Activated T-cell treated with anti-CD3 and anti-CD28 coated beads, Interleukin-2, amount 50 U/mL, for 4 hours (primary cell): ENCODE data around the gene SNTN. TPM values are rescaled to one million over a fixed set of nuclear protein-coding genes. Genes with fewer than 3 reads are reported as not detected.
"Not testable (repeated sequence)": the region's sequence is repeated elsewhere in the genome, so short reads cannot be mapped to it uniquely, and the experiment has no call there.

Experiments
- ATAC-seq, 2 donors: fragments of 200-7000 bp; cut with Tn5 transposase; one replicate each; pipeline ENCODE4 v1.10.0; 2021
- DNase-seq: peaks from one replicate; pipeline ENCODE4 v3.0.0-alpha.2; 2020
- H3K27me3 Mint-ChIP-seq: one replicate; pipeline ENCODE4 v1.8.0; 2021; ENCODE audit warnings: low read depth, mixed read lengths
- H3K36me3 Mint-ChIP-seq: one replicate; pipeline ENCODE4 v1.8.0; 2022; ENCODE audit warnings: mixed read lengths; ENCODE audit not compliant: insufficient read depth
- H3K4me1 Mint-ChIP-seq: one replicate; pipeline ENCODE4 v1.8.0; 2021; ENCODE audit warnings: low read depth, mixed read lengths
- H3K4me3 Mint-ChIP-seq: one replicate; pipeline ENCODE4 v1.8.0; 2021; ENCODE audit warnings: mild to moderate bottlenecking, moderate library complexity, mixed read lengths
- H3K9me3 Mint-ChIP-seq: one replicate; pipeline ENCODE4 v1.8.0; 2021; ENCODE audit warnings: mixed read lengths
- total RNA-seq, 3 donors: library from RNA; stranded (reverse); gene quantifications; one replicate each; pipeline ENCODE4 v1.2.1, GENCODE V29; 2021

The SNTN gene
- not detected for total RNA-seq

GRCh38 chr3:63652066-63652725 is at the start of gene SNTN:
Gene SNTN, plus strand, starts transcription at chr3:63652675. Its CDS starts 13 bp downstream, at chr3:63652688.
- H3K4me1 Mint-ChIP-seq, result no peaks in the 10 kb centered on the region
- no peaks in the 10 kb centered on the region for H3K27me3 Mint-ChIP-seq
- DNase-seq (no peak), ATAC-seq (no peak)
- H3K4me3 Mint-ChIP-seq, result no peak within 1 kb of the TSS
- H3K9me3 Mint-ChIP-seq, result no peaks in the 10 kb centered on the region
- no peaks in the 10 kb centered on the region for H3K36me3 Mint-ChIP-seq

- Mint-ChIP-seq H3K27me3 (no peaks in the 10 kb centered on the region), H3K4me1 (no peaks in the 10 kb centered on the region), H3K9me3 (no peaks in the 10 kb centered on the region), H3K36me3 (no peaks in the 10 kb centered on the region), H3K4me3 (no peak overlapping the region)
- ATAC-seq (no peak), DNase-seq (no peak)
Measured at GRCh38 chr3:63607716-63608115, 44.8 kb upstream of the SNTN start.

DNA sequence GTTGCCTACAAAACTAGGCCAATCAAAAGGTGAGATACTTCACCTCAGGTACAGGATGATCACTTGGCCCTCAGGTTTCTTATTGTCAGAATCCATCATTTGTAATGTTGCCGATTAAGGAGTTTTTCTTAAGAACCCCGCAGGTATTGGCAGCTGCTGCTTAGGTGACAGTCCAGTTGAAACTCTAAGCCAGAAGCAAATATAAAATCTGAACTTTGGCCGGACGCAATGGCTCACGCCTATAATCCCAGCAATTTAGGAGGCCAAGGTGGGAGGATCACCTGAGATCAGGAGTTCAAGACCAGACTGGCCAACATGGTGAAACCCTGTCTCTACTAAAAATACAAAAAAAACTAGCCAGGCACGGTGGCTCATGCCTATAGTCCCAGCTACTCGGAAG is 43.1 kb upstream of the SNTN start:
- Mint-ChIP-seq H3K27me3 (no peaks in the 10 kb centered on the region), H3K4me1 (no peaks in the 10 kb centered on the region), H3K9me3 (no peaks in the 10 kb centered on the region), H3K4me3 (no peak overlapping the region), H3K36me3 (no peaks in the 10 kb centered on the region)
- no peak for ATAC-seq
- no peak for DNase-seq

DNA sequence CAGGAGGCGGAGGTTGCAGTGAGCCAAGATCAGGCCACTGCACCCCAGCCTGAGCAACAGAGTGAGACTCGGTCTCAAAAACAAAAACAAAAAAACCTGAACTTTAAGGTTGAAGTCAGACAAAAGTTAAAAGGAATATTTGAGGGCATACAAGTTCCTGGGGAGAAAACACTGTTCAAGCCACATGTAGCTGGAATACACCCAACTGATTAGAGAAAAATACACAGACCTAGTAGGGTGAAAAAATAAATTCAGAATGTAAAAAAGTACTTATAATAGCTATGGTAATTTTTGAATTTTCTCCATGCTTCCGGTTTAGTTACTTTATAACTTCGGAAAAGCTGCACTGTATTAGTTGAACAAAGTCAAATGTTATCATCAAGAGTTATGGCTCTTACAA is 42.6 kb upstream of the SNTN start:
- DNase-seq (no peak), ATAC-seq (no peak)
- no peaks in the 10 kb centered on the region for H3K9me3 Mint-ChIP-seq
- no peaks in the 10 kb centered on the region for H3K27me3 Mint-ChIP-seq
- H3K36me3 Mint-ChIP-seq, result no peaks in the 10 kb centered on the region
- no peaks in the 10 kb centered on the region for H3K4me1 Mint-ChIP-seq
- no peak overlapping the region for H3K4me3 Mint-ChIP-seq

GRCh38 chr3:63611382-63611781 is 41.1 kb upstream of the SNTN start:
- H3K36me3 Mint-ChIP-seq, result no peaks in the 10 kb centered on the region
- no peaks in the 10 kb centered on the region for H3K9me3 Mint-ChIP-seq
- no peak overlapping the region for H3K4me3 Mint-ChIP-seq
- DNase-seq (no peak), ATAC-seq (no peak)
- no peaks in the 10 kb centered on the region for H3K4me1 Mint-ChIP-seq
- H3K27me3 Mint-ChIP-seq, result no peaks in the 10 kb centered on the region

DNA sequence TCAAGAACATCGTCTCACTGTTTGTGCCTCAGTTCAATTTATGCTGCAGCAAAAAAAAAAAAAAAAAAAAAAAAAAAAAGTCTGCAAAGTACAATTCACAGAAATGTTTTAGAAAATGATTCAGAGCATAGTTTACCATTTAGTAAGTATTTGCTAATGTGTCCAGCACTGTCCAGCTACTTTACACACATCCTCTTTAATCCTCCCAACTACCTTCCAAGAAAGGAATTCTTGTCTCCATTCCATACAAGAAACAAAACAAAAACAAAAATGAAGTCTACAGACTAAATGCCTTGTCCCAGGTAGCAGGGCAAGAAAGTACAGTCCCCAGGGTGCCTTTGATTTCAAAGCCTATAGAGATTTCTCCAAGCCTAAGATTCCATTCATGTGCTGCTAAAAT is 38.9 kb upstream of the SNTN start:
- no peaks in the 10 kb centered on the region for H3K36me3 Mint-ChIP-seq
- H3K4me3 Mint-ChIP-seq, result no peak overlapping the region
- no peaks in the 10 kb centered on the region for H3K4me1 Mint-ChIP-seq
- no peak for ATAC-seq
- no peaks in the 10 kb centered on the region for H3K9me3 Mint-ChIP-seq
- no peaks in the 10 kb centered on the region for H3K27me3 Mint-ChIP-seq
- no peak for DNase-seq

GRCh38 chr3:63617391-63617790 is 35.1 kb upstream of the SNTN start:
- Mint-ChIP-seq H3K27me3 (no peaks in the 10 kb centered on the region), H3K4me3 (no peak overlapping the region)
- no peak for ATAC-seq

GRCh38 chr3:63624941-63625560 is 27.4 kb upstream of the SNTN start:
- ATAC-seq, result no peak
- Mint-ChIP-seq H3K36me3 (no peaks in the 10 kb centered on the region), H3K4me3 (no peak overlapping the region), H3K27me3 (no peaks in the 10 kb centered on the region), H3K4me1 (no peaks in the 10 kb centered on the region), H3K9me3 (no peaks in the 10 kb centered on the region)
- DNase-seq, result no peak

More at GRCh38 chr3:63617391-63617790, 35.1 kb upstream of the SNTN start:
- DNase-seq, result no peak
- Mint-ChIP-seq H3K9me3 (peaks cover 3% of the 10 kb centered on the region), H3K36me3 (no peaks in the 10 kb centered on the region), H3K4me1 (no peaks in the 10 kb centered on the region)

DNA sequence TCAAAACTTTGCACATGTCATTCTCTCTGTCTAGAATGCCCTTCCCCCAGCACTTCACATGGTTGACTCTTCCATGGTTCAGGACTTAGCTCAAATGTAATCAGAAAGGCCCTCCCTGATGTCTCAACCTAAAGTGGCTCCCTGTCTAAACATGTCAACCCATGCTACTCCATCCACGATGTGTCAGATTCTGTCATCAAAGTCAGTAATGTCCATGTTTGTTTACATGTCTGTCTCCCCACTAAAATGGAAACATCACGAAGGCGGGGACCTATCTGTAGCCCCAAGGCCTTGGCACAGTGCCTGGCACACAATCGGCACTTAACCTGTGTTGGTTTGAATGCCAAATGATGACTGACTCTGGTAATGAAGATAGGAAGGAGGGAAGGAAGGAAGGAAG is 20.8 kb upstream of the SNTN start:
- DNase-seq (no peak), ATAC-seq (no peak)
- no peaks in the 10 kb centered on the region for H3K4me1 Mint-ChIP-seq
- no peaks in the 10 kb centered on the region for H3K36me3 Mint-ChIP-seq
- H3K4me3 Mint-ChIP-seq, result no peak overlapping the region
- H3K9me3 Mint-ChIP-seq, result no peaks in the 10 kb centered on the region
- no peaks in the 10 kb centered on the region for H3K27me3 Mint-ChIP-seq

GRCh38 chr3:63635186-63635585 is 17.3 kb upstream of the SNTN start:
- Mint-ChIP-seq H3K4me1 (no peaks in the 10 kb centered on the region), H3K4me3 (no peak overlapping the region), H3K9me3 (peaks cover 6% of the 10 kb centered on the region), H3K27me3 (no peaks in the 10 kb centered on the region), H3K36me3 (no peaks in the 10 kb centered on the region)
- DNase-seq (no peak), ATAC-seq (no peak)

- no peak overlapping the region for H3K4me3 Mint-ChIP-seq
- no peak for DNase-seq
- H3K27me3 Mint-ChIP-seq, result peaks cover 4% of the 10 kb centered on the region
Measured at GRCh38 chr3:63639806-63640205, 12.7 kb upstream of the SNTN start.

GRCh38 chr3:63642488-63642887 is 10.0 kb upstream of the SNTN start:
- Mint-ChIP-seq H3K4me3 (no peak overlapping the region), H3K9me3 (peaks cover 13% of the 10 kb centered on the region), H3K27me3 (peaks cover 7% of the 10 kb centered on the region), H3K4me1 (no peaks in the 10 kb centered on the region), H3K36me3 (no peaks in the 10 kb centered on the region)
- DNase-seq (no peak), ATAC-seq (no peak)

More at GRCh38 chr3:63639806-63640205, 12.7 kb upstream of the SNTN start:
- H3K36me3 Mint-ChIP-seq, result no peaks in the 10 kb centered on the region
- no peak for ATAC-seq
- H3K9me3 Mint-ChIP-seq, result peaks cover 10% of the 10 kb centered on the region
- no peaks in the 10 kb centered on the region for H3K4me1 Mint-ChIP-seq

- no peak for DNase-seq
- ATAC-seq, result no peak
Measured at GRCh38 chr3:63644212-63644797, 8.2 kb upstream of the SNTN start.

GRCh38 chr3:63644928-63645781 is 7.3 kb upstream of the SNTN start:
- not testable (repeated sequence) for DNase-seq, ATAC-seq, H3K4me1 Mint-ChIP-seq, H3K36me3 Mint-ChIP-seq, H3K4me3 Mint-ChIP-seq, H3K9me3 Mint-ChIP-seq, H3K27me3 Mint-ChIP-seq

More at GRCh38 chr3:63644212-63644797, 8.2 kb upstream of the SNTN start:
- Mint-ChIP-seq H3K4me3 (no peak overlapping the region), H3K36me3 (no peaks in the 10 kb centered on the region), H3K9me3 (peaks cover 7% of the 10 kb centered on the region), H3K27me3 (peaks cover 7% of the 10 kb centered on the region), H3K4me1 (no peaks in the 10 kb centered on the region)
